ENCODE results near the gene GPR146.
"Not testable (repeated sequence)": the region's sequence is repeated elsewhere in the genome, so short reads cannot be mapped to it uniquely, and the experiment has no call there.

GPR146 gene

DNA sequence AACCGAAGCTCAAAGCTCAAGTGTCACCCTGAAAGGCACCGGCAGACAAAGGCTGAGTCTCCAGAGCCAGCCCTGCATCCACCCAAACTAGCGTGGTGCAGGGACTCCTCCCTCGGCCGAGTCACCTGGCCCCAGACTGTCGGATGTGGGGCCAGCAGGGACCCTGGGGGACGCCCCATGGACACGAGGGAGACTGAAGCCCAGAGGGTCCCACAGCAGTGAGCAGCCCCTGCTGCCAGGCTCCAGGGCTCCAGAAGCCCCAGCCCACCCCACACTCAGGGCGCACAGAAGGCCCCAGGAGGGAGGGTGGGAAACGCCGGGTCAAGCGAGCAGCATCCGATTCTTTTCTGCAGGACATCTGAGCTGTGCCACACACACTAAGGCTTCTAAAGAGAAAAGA lies 20.2 kb downstream of the GPR146 start:
- Mint-ChIP-seq H3K36me3 (ENCODE audit: low read depth) (no peaks in the 10 kb centered on the region), H3K27ac (no peak overlapping the region), H3K4me3 (no peak overlapping the region), H3K4me1 (ENCODE audit: low read depth) (peaks cover 7% of the 10 kb centered on the region), H3K9me3 (no peaks in the 10 kb centered on the region), H3K27me3 (no peaks in the 10 kb centered on the region)
- DNase-seq: no peak

DNA sequence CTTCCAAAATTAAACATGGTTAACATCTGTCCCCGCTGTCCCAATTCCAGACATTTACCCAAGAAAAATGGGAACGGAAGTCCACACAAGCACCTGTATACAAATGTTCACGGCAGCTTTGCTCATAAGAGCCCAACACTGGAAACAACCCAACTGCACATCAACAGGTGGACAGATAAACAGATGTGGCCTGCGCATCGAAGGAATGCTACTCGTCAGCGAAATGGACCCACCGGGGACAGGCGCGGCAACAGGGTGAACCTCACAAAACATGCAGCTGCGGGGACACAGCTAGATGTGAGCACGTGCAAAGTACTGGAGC lies 20.9 kb downstream of the GPR146 start:
- no peaks in the 10 kb centered on the region for H3K36me3 Mint-ChIP-seq (ENCODE audit: low read depth)
- no peaks in the 10 kb centered on the region for H3K27me3 Mint-ChIP-seq
- H3K9me3 Mint-ChIP-seq: no peaks in the 10 kb centered on the region
- no peak overlapping the region for H3K27ac Mint-ChIP-seq
- no peak overlapping the region for H3K4me3 Mint-ChIP-seq
- no peak for DNase-seq
- peaks cover 7% of the 10 kb centered on the region for H3K4me1 Mint-ChIP-seq (ENCODE audit: low read depth)

DNA sequence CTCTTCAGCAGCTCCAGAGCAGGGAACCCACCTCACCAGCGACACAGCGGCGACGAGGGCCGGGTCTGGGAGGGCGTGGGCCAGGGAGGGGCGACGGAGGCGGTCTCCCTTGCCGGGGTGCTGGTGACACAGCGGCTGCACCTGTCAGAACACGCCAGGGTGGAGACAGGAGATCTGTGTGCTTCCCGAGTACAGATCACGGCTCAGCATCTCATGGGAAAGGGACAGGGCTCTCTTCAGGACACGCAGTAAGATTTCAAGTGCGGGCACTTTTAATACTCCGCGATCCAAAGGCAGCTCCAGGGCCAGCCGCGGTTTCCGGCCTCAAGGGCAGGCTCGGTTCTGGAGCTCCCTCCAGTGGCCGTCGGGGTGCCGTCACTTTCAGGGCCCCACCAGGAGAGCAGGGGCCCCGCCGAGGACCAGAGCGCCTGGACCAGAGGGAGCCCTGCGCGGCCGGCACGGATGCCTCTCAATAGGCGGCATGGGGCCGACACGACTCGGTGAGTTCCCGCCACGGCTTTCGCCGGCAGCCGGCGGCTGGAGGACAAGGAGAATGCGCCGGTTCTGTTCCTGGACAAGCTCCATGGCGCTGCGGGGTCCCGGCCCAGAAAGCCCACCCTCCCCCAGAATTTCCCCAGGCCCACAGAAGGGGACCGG lies 21.4 kb downstream of the GPR146 start:
- H3K4me1 Mint-ChIP-seq (ENCODE audit: low read depth): peaks cover 7% of the 10 kb centered on the region
- no peaks in the 10 kb centered on the region for H3K27me3 Mint-ChIP-seq
- H3K9me3 Mint-ChIP-seq: no peaks in the 10 kb centered on the region
- peak; percentile 87 for DNase-seq
- H3K27ac Mint-ChIP-seq: no peak overlapping the region
- H3K4me3 Mint-ChIP-seq: peak overlapping the region; percentile 43
- no peaks in the 10 kb centered on the region for H3K36me3 Mint-ChIP-seq (ENCODE audit: low read depth)

DNA sequence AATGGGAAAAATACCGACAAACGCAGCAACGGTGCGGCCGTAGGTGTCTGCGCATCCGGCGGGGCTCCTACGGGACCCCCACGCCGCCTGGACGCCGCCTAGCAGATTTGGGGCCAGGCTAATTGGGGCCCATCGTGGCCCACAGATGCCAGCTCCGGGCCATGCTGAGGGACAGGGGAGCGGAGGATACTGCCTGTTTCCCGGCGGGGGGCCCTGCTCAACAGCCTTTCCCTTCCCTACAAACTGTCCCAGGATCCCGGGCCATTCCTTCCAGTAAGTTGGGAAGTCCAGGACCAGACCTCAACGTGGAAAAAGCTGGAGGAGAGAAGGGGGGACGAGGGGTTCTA lies 21.9 kb downstream of the GPR146 start:
- Mint-ChIP-seq H3K27ac (no peak overlapping the region), H3K4me3 (no peak overlapping the region), H3K4me1 (ENCODE audit: low read depth) (peaks cover 7% of the 10 kb centered on the region), H3K9me3 (no peaks in the 10 kb centered on the region), H3K27me3 (no peaks in the 10 kb centered on the region), H3K36me3 (ENCODE audit: low read depth) (no peaks in the 10 kb centered on the region)
- no peak for DNase-seq

DNA sequence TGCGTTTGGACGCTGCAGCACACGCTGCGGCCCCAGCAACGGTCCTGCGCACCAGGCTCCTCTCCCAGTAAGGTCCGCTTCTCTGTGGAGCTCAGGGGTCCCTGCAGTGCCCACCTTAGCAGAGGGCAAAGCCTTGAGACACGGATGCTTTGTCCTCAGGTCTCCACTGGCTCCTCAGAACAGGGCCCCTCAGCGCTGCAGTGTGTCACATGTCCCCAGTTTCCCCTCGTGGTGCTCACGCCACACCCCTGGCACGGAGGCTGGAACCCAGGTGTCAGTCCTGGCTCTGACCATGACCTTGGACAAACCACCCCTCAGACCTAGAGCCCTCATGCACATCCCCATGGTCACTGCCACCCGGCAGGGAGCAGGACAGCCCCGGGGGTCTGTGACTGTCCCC lies 23.7 kb downstream of the GPR146 start:
- Mint-ChIP-seq H3K4me3 (no peak overlapping the region), H3K27ac (no peak overlapping the region), H3K27me3 (no peaks in the 10 kb centered on the region), H3K4me1 (ENCODE audit: low read depth) (peaks cover 7% of the 10 kb centered on the region), H3K9me3 (no peaks in the 10 kb centered on the region), H3K36me3 (ENCODE audit: low read depth) (no peaks in the 10 kb centered on the region)
- DNase-seq: no peak

DNA sequence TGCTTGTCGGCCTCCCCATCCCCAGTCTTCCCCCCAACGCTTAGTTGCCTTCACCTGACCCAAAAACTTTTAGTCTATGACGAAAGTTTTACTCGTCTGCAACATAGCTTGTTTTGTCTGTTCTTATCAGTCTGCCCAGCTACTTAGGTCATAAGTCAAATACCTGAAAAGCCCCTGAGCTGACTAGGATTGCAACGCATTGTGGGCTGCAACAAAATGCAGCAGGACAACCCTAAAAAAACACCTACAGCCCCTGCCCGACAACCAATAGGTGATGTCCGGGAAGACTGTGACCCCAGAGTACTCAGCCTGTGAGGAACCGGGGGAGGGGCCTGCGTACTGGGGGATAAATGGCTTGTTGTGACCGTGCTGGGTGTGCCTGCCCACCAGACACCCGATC lies 24.3 kb downstream of the GPR146 start:
- Mint-ChIP-seq H3K9me3 (no peaks in the 10 kb centered on the region), H3K36me3 (ENCODE audit: low read depth) (no peaks in the 10 kb centered on the region), H3K4me3 (no peak overlapping the region), H3K27ac (no peak overlapping the region), H3K27me3 (no peaks in the 10 kb centered on the region), H3K4me1 (ENCODE audit: low read depth) (peaks cover 7% of the 10 kb centered on the region)
- DNase-seq: no peak

DNA sequence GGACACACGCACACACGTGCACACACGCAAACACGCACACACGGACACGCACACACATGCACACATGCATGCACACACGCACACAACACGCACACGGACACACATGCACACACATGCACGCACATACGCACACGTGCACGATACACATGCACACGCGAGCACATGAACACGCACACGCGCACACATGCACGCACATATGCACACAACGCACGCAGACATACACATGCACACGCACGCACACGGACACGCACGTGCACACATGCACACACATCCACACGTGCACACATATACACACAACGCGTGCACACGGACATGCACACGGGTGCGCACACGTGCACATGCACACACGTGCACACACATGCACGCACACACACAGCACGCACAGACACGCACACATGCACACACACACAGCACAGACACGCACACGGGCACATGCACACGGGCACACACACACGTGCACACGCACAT lies 26.2 kb downstream of the GPR146 start:
- H3K4me3 Mint-ChIP-seq: no peak overlapping the region
- H3K9me3 Mint-ChIP-seq: no peaks in the 10 kb centered on the region
- H3K36me3 Mint-ChIP-seq (ENCODE audit: low read depth): no peaks in the 10 kb centered on the region
- DNase-seq: no peak
- H3K4me1 Mint-ChIP-seq (ENCODE audit: low read depth): peaks cover 2% of the 10 kb centered on the region
- H3K27me3 Mint-ChIP-seq: no peaks in the 10 kb centered on the region
- H3K27ac Mint-ChIP-seq: no peak overlapping the region

DNA sequence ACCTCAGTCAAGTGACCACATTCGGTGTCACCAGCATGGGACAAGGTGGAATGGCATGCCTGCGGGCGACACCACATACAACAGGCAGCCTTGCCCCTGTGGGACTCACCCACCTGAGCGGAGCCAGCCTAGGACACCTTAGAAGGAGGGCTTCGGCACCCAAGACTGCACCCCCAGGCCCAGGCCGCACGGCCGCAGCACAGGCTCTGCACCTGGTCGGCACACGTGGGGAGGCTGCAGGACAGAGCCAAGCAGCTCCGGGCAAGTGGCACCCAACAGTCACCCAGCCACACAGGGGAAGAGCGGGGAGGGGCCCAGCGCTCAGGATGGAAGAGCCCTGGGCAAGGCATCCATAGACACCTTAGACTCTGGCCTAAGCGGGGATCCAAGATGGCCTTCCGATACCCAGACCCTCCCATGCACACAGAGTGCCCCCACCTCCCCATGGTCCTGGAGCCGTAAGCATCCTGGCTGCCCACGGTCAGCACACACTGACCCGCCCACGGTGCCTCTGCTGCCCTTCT lies 27.4 kb downstream of the GPR146 start:
- Mint-ChIP-seq H3K27ac (no peak overlapping the region), H3K9me3 (no peaks in the 10 kb centered on the region), H3K27me3 (no peaks in the 10 kb centered on the region), H3K4me3 (no peak overlapping the region), H3K4me1 (ENCODE audit: low read depth) (no peaks in the 10 kb centered on the region), H3K36me3 (ENCODE audit: low read depth) (no peaks in the 10 kb centered on the region)
- no peak for DNase-seq

DNA sequence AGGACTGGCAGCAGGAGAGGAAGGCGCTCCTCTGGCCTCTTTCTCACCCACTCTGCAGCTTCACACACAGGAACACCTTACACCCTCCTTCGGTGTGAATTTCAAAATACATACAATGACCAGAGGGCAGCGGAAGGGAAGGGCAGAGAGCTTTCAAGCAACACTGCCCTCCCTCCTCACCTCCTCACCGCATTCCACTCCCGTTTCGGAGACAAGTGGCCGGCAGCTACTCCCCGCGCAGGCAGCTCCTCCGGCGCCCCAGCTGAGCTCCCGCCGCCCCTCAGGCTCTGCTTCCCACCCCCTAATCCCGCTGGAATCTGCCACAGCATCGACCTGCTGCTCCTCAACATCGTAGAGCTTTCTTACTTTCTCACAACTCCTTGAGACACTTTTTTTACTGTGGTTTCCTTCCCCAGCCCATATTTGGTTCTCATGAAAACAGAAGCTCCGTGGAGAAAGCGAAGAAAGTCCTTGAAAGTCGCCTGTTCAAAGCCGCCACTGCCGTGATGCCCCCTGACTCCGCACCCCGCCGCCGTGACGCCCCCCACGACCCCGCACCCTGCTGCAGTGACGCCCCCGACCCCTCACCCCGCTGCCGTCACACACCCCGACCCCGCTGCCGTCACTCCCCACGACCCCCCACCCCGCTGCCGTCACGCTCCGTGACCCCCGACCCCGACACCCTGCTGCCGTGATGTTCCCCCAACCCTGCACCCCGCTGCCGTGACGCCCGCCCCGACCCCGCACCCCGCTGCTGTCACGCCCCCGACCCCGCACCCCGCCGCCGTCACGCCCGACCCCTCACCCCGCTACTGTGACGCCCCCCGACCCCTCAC lies 29.0 kb downstream of the GPR146 start:
- H3K9me3 Mint-ChIP-seq: no peaks in the 10 kb centered on the region
- no peak overlapping the region for H3K27ac Mint-ChIP-seq
- H3K4me1 Mint-ChIP-seq (ENCODE audit: low read depth): no peaks in the 10 kb centered on the region
- no peaks in the 10 kb centered on the region for H3K27me3 Mint-ChIP-seq
- no peak overlapping the region for H3K4me3 Mint-ChIP-seq
- no peaks in the 10 kb centered on the region for H3K36me3 Mint-ChIP-seq (ENCODE audit: low read depth)
- no peak for DNase-seq

DNA sequence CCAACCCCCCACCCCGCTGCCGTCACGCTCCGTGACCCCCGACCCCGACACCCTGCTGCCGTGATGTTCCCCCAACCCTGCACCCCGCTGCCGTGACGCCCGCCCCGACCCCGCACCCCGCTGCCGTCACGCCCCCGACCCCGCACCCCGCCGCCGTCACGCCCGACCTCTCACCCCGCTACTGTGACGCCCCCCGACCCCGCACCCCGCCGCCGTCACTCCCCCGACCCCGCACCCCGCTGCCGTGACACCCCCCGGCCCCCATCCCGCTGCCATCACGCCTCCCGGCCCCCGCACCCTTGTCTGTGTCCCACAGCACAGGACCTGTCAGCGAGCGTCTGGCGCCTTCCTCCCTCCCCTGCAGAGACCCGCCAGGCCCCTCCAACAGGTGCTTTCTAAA lies 29.7 kb downstream of the GPR146 start:
- not testable (repeated sequence) for H3K4me1 Mint-ChIP-seq (ENCODE audit: low read depth); H3K27ac Mint-ChIP-seq; H3K27me3 Mint-ChIP-seq; H3K9me3 Mint-ChIP-seq; H3K36me3 Mint-ChIP-seq (ENCODE audit: low read depth); DNase-seq; H3K4me3 Mint-ChIP-seq

DNA sequence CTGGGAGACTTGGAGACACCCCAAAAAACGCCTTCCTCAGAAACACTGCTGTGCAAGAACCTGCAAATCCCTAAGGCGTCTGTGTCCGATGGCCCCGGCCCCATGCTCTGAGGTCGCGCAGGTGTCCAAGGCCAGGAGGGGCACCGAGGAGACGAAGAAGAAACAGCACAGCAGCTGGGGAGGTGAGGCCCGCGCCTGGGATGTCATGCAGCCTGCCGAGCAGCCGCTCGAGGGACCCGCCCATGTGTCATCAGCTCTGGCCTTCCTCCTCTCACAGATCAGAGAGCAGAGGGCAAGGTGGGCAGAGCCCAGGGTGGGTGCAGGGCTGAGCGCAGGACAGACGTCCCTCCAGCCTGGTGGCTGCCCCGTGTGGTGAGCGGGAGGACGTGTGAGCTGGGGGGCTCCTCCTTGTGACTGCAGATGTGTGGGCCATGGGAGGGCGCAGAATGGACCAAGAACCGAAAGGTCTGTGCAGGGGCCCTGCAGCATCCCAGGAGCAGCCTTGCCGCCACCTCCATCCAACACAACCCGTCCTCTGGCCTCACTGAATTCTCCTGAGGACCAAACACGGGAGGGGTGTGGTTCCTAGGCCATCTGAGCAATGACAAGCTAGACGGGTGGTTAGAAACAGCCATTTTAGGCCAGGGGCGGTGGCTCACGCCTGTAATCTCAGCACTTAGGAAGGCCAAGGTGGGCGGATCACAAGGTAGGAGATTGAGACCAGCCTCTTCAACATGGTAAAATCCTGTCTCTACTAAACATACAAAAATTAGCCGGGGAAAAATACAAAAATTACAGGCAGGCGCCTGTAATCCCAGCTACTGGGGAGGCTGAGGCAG lies 30.5 kb downstream of the GPR146 start:
- Mint-ChIP-seq H3K9me3 (no peaks in the 10 kb centered on the region), H3K27ac (no peak overlapping the region), H3K27me3 (no peaks in the 10 kb centered on the region), H3K4me1 (ENCODE audit: low read depth) (no peaks in the 10 kb centered on the region), H3K4me3 (no peak overlapping the region), H3K36me3 (ENCODE audit: low read depth) (no peaks in the 10 kb centered on the region)
- no peak for DNase-seq

DNA sequence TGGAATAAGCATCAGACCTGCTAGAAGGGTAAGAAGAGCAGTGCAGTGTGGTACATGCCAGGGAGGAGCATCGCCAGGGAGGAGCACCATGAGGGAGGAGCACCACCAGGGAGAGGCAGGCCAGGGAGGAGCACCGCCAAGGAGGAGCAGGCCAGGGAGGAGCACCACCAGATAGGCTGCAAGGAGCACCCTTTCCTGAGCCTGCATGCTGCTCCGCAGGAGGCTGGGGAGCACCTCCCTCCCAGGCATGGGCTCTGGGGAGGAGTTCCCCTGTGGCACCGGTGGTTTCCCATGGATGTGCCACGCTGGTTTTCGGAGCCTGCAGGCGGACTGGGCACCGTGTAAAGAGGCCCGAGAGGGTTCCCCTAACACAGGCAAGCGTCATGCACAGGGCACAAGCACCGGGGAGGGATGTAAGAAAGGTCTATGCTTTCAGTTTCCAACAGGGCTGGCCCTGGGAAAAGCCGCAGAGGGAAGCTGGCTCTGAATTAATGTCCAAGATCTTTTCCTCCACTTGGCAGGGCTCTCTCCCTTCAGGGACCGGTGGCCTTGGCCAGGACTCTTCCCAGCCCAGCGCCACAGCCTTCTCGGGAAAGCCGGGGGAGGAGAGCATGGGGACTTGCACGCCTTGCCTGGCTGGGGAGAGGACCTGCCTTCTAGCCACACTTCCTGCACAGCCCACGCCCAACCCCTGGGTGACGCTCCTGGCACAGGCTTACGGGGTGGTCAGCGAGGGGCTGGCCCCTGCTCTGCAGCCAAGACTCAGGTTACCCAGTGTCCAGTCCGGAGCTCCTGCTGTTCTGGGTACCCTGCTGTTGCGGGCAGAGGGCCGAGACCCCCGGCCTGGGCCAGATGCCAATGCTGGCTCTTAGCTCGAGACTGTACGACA lies 32.1 kb downstream of the GPR146 start:
- H3K27me3 Mint-ChIP-seq: no peaks in the 10 kb centered on the region
- H3K4me1 Mint-ChIP-seq (ENCODE audit: low read depth): no peaks in the 10 kb centered on the region
- H3K27ac Mint-ChIP-seq: no peak overlapping the region
- H3K4me3 Mint-ChIP-seq: no peak overlapping the region
- peaks cover 2% of the 10 kb centered on the region for H3K36me3 Mint-ChIP-seq (ENCODE audit: low read depth)
- no peak for DNase-seq
- H3K9me3 Mint-ChIP-seq: no peaks in the 10 kb centered on the region

DNA sequence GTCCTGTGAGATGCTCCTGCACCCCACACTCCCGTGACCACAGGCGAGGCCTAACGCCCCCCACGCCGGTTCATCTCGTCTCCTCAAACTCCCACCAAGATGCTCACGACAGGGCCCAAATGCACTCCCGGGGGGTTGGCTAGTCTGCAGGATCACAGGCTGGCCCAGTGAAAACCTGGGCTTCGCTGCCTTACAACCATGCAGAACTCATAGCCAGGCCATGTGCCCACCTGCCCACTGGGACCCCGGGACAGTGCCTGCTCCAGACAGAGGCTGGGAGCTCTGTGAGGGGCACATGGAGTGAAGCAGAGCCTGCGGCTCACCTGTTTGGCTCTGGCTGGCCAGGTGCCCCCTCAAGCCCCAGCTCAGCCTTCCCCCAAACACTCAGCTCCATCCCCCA lies 34.2 kb downstream of the GPR146 start:
- H3K4me3 Mint-ChIP-seq: no peak overlapping the region
- no peaks in the 10 kb centered on the region for H3K9me3 Mint-ChIP-seq
- no peak for DNase-seq
- no peaks in the 10 kb centered on the region for H3K27me3 Mint-ChIP-seq
- H3K36me3 Mint-ChIP-seq (ENCODE audit: low read depth): peaks cover 9% of the 10 kb centered on the region
- no peak overlapping the region for H3K27ac Mint-ChIP-seq
- no peaks in the 10 kb centered on the region for H3K4me1 Mint-ChIP-seq (ENCODE audit: low read depth)

DNA sequence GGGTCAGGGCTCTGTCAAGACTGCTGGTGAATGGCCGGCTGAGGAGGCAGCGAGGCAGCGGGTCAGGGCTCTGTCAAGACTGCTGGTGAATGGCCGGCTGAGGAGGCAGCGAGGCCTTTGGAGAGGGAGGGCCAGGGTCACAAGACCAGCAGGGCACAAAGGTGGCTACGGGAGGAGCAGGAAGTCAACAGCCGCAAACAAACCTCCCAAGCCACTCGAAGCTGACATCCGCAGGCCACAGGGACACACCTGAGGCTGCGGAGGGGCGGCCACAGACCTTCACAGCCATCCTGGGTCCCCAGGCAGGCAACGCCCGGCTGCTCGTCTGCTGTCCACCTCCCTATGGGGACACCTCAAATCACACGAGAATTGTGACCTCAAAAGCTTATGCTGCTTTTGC lies 34.6 kb downstream of the GPR146 start:
- Mint-ChIP-seq H3K4me3 (no peak overlapping the region), H3K36me3 (ENCODE audit: low read depth) (peaks cover 12% of the 10 kb centered on the region), H3K27ac (no peak overlapping the region), H3K4me1 (ENCODE audit: low read depth) (no peaks in the 10 kb centered on the region), H3K9me3 (no peaks in the 10 kb centered on the region), H3K27me3 (no peaks in the 10 kb centered on the region)
- DNase-seq: no peak

All from activated T-cell treated with anti-CD3 and anti-CD28 coated beads, Interleukin-2, amount 50 U/mL, for 24 hours (primary cell).